ENCODE measurements around the gene C12orf75.
"Not testable (repeated sequence)": the region's sequence is repeated elsewhere in the genome, so short reads cannot be mapped to it uniquely, and the experiment has no call there.

C12orf75 gene

GRCh38 chr12:105382771-105383622 lies 52.5 kb downstream of the C12orf75 start:
- peak; percentile 48 for DNase-seq

DNA sequence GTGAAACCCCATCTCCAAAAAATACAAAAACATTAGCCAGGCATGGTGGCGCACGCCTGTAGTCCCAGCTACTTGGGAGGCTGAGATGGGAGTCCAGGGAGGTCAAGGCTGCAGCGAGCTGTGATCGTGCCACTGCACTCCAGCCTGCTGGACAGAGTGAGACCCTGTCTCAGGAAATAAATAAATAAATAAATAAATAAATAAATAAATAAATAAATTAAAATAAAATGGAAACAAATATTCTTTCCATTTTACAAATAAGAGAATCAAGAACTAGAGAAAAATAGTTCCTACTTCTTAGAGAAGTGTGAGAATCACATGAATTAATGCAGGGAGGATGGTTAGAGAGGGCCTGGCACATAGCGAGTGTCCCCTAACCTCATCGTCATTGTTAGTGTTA lies 53.7 kb downstream of the C12orf75 start:
- DNase-seq: no peak

DNA sequence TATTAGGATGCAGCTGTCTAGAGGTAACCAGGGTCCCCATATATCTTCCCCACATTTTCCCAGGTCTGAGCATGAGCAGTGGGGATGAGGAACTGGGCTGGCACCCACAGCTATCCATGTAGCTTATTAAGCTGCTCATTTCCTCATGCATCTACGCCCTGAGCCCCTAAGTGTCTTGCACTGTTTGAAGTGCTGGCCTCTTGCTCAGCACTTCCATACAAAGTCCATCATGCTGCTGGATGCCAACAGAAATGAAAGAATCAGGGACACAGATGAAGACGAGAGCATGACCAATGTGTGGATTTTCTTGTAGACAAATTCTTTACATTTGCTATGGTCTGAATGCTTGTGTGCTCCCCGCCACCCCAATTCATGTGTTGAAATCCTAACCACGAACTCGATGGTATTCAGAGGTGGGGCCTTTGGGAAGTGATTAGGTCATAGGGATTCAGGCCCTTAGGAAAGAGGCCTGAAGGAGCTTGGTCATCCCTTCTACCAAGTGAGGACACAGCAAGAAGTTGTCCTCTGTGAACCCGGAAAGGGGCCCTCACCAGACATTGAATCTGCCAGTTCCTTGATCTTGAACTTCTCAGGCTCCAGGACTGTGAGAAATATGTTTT lies 54.5 kb downstream of the C12orf75 start:
- no peak for DNase-seq

- no peak for DNase-seq
Observed at GRCh38 chr12:105386431-105386830, 55.9 kb downstream of the C12orf75 start.

GRCh38 chr12:105391231-105391630 lies 60.7 kb downstream of the C12orf75 start:
- no peak for DNase-seq

GRCh38 chr12:105393587-105393986 lies 63.1 kb downstream of the C12orf75 start:
- DNase-seq: no peak

- DNase-seq: no peak
Observed at GRCh38 chr12:105396024-105396423, 65.5 kb downstream of the C12orf75 start.

DNA sequence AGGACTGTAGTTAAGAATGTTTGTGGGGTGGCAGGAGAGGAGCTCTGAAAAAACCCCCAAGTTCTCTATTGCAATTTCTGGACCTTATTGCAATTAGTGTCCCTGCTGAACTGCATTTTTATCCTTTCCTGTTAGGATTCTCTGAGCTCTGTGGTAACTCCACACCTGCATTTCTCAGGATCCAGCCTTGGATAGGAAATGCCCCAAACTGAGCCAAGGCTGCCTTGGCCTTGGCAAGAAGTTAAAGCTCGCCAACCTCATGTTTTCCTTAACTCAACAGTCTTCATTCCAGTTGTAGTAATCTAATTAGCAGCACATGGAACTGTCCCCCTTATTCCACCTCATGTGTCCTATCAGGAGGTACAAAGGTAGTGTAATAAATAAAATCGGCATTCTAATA lies 66.5 kb downstream of the C12orf75 start:
- DNase-seq: no peak

- no peak for DNase-seq
Observed at GRCh38 chr12:105398930-105399329, 68.4 kb downstream of the C12orf75 start.

DNA sequence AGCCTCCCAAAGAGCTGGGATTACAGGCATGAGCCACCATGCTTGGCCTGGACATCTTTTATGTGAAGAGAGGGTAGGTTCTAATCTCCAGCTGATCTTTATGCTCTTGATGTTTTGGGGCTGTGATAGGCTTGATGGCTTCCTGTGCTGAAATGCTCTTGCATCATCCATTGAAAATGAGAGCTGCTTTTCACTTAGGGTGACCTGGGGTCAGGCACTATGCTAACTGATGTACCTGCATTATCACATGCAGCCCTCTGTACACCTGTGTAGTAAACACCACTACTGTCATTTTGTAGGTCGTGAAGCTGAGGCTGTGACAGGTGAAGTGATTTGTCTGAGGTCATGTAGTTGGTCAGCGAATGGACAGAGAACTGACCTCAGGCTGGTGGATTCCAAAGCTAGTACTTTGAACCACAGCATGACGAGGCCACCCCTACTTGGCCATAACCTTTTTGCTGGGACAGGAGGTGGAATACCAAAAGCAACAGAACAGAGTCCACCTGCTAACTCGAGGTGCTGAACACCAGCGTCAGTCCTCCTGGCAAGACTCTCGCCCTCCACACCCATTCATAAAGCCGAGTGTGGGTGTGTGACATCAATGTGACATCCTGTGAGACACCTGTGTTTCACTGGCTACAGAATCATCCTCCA lies 69.1 kb downstream of the C12orf75 start:
- DNase-seq: no peak

DNA sequence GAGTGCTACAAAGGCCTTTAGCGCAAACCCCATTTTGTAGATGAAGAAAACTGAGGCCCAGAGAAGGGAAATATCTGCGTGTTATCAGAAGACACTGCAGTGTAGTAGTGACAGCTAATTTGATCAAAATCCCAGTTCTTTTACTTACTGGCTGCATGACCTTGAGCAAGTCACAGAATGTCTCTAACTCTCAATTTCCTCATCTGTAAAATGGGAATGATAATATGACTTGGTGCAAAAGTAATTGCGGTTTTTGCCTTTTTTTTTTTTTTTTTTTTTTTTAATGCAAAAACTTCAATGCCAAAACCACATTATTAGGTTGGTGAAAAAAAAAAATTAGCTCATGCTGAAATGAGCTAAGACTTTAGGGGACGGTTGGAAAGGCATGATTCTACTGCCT lies 69.7 kb downstream of the C12orf75 start:
- no peak for DNase-seq

- DNase-seq: no peak
Observed at GRCh38 chr12:105401198-105401597, 70.7 kb downstream of the C12orf75 start.

GRCh38 chr12:105402366-105402765 lies 71.9 kb downstream of the C12orf75 start:
- no peak for DNase-seq

DNA sequence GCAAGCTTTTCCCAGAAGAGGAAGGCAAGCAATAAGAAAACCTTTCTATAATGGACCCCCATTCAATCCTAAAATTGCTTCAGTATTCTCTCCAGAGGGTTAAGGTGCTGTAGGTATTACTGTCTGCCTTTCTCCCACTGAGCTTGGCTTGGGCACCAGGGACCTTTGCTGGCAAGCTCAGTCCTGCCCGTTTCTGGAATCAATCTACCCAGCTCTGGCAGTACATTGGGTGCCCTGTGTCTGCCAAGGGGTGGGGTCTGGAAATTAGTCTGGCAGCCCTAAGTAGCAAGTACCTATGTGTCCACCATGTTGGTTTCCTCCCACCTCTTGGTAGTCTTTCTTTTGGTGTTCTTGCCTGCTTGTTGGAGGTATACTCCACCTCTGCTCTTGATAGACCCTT lies 72.6 kb downstream of the C12orf75 start:
- DNase-seq: no peak

- DNase-seq: not testable (repeated sequence)
Observed at GRCh38 chr12:105404134-105404533, 73.6 kb downstream of the C12orf75 start.

GRCh38 chr12:105406497-105406896 lies 76.0 kb downstream of the C12orf75 start:
- no peak for DNase-seq

GRCh38 chr12:105409279-105409678 lies 78.8 kb downstream of the C12orf75 start:
- no peak for DNase-seq

DNA sequence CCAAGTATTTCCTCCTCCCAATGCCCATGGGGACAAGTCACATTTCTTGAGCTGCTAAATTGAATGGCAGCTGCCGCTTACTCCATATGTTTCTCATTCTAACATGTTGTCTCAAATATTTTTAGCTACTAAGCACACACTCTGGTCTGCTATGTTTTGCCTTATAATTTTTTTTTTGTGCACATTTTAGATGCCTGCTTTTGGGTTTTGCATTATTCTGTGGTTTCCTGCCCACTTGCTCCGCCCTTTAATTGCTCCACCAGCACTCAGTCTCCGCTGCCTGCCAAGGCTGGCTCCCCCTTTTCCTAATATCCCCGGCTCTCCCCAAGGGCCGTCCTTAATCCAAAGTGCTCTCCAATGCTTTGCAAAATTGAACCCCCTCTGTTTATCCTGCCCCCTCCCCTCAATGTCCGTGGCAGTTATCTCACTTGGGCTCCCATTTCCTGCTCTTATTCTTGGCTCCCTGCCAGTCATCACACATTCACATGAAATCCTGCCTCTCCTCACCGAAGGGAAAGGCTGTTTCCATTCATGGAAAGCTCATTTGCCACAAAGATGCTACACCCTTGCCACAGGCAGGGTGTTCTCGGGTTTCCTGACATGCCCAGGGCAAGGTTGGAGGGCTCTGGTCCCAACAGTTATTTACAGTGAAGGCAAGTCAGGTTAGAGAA lies 79.4 kb downstream of the C12orf75 start:
- DNase-seq: peak; percentile 96

DNA sequence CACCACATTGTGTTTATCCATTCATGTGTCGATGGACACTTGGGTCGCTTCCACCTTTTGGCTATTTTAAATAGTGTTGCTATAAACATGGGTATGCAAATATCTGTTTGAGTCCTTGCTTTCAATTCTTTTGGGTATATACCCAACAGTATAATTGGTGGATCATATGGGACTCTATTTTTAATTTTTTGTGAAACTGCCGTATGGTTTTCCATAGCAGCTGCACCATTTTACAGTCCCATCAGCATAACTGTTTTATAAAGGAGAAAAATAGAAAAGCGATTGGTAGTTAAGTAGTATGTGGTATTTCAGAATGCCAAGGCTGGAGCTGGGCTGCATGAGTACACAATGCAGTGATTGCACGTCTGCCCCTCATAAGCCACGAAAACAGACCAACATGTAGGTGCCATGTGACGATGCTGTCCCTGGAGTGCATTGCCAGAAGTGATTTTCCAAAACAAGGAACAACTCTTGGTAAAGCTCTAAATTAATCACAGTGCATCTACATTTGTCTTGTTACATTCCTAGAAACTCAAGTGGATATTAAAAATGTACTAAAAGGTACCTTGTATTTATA lies 83.5 kb downstream of the C12orf75 start:
- DNase-seq: no peak

DNA sequence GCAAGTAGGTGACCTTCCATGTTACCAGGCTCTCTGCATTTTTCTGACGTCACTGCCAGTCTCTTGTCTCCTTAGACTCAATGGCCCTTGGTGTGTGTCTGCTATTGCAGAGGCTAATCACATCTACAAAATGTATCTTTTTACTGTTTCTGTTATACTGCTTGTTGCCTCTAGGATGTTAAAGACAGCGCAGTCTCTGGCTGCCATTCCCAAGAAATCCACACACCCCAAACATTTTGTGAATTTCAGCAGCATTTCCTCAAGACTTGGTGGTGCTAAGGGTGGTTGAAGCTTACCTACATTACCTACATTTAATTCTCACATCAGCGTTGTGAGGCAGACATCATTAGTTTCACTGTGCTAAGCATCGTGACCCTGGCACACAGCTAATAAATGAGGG lies 87.2 kb downstream of the C12orf75 start:
- no peak for DNase-seq

- DNase-seq: no peak
Observed at GRCh38 chr12:105418229-105418628, 87.7 kb downstream of the C12orf75 start.

DNA sequence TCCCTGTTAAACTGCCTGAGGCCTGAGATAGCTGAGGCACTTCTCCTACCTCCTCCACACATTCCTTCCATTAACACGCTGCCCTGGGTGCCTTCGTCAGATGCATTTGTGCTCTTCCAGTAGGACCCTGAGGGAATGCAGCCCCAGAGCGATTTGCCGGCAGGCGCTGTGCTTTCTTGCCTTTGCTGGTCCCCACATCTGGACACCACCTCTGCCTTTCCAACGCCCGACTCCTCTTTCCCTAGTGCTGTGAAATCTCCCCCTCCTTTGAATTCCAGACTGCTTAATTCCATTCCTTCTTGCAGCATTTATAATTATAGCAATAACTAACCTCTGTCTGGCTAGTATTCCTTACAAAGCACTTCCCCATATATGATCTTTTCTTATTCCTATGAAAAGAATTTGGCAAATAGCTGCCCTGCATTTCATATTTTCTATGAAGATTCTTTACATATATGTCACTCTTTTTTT lies 88.4 kb downstream of the C12orf75 start:
- DNase-seq: no peak

DNA sequence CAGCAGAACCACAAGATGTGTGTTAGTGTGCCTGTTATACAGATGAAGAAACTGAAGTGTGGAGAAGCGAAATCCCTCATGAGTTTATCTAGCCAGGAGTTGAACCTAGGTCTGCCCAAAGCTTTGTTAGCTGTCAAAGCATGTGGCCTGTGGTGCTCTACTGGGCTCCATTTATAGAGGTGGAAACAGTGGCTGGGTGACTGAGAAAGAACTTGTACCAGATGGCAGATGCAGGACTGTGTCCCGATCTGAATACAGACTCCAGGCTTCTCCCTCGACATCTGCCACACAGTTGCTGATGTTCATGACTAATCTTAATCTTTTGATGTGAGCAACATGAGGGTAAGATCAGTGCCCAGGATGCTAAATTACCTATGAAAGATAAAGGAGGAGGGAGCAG lies 89.1 kb downstream of the C12orf75 start:
- DNase-seq: no peak

All from NCI-H1105 (cell line).